HL-60 (cell line): ENCODE results near the gene FGF13.

Experiments
- GABPA ChIP-seq: IDR thresholded peaks from 2 replicates; pipeline ENCODE4 v1.6.1; 2012; ENCODE audit warnings: low read depth
- POLR2AphosphoS5 ChIP-seq: IDR thresholded peaks from 2 replicates; pipeline ENCODE4 v1.6.1; 2012; ENCODE audit warnings: low read depth
- REST ChIP-seq: IDR thresholded peaks from 2 replicates; pipeline ENCODE4 v1.6.1; 2012; ENCODE audit warnings: low read depth; ENCODE audit not compliant: insufficient replicate concordance
- SPI1 ChIP-seq: IDR thresholded peaks from 2 replicates; pipeline ENCODE4 v1.6.1; 2012; ENCODE audit warnings: low read depth, mild to moderate bottlenecking, borderline replicate concordance
- TF ChIP-seq, protein P1 (sequence below): IDR thresholded peaks from one replicate; pipeline ENCODE4 v1.5.1; 2011; ENCODE audit warnings: low read length, control low read depth, inconsistent platforms; ENCODE audit not compliant: insufficient read depth

DNA sequence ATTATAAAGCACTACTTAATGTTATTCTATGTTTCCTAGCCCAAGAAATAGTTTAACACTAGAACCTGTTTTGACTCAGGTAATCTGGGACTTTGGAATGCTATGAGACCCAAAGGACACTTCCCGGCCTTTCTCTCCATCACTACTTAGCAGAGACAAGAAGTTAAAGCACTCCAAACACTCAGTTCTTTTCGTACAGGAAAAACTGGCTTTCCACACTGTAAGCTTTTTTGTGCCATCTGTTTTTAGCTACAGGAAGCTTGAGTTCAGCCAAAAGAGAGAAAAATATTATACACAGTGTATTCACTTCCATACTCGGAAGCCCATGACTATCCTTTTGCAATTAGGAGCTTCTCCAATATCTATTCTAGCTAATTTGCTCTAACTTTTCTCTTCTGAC is 7.9 kb upstream of the FGF13 start:
- TF ChIP-seq, protein P1, sequence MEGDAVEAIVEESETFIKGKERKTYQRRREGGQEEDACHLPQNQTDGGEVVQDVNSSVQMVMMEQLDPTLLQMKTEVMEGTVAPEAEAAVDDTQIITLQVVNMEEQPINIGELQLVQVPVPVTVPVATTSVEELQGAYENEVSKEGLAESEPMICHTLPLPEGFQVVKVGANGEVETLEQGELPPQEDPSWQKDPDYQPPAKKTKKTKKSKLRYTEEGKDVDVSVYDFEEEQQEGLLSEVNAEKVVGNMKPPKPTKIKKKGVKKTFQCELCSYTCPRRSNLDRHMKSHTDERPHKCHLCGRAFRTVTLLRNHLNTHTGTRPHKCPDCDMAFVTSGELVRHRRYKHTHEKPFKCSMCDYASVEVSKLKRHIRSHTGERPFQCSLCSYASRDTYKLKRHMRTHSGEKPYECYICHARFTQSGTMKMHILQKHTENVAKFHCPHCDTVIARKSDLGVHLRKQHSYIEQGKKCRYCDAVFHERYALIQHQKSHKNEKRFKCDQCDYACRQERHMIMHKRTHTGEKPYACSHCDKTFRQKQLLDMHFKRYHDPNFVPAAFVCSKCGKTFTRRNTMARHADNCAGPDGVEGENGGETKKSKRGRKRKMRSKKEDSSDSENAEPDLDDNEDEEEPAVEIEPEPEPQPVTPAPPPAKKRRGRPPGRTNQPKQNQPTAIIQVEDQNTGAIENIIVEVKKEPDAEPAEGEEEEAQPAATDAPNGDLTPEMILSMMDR, result no peak
- TF ChIP-seq POLR2AphosphoS5 (no peak), REST (no peak), GABPA (no peak), SPI1 (no peak)
